ENCODE results near the gene HOXC10.

DNA sequence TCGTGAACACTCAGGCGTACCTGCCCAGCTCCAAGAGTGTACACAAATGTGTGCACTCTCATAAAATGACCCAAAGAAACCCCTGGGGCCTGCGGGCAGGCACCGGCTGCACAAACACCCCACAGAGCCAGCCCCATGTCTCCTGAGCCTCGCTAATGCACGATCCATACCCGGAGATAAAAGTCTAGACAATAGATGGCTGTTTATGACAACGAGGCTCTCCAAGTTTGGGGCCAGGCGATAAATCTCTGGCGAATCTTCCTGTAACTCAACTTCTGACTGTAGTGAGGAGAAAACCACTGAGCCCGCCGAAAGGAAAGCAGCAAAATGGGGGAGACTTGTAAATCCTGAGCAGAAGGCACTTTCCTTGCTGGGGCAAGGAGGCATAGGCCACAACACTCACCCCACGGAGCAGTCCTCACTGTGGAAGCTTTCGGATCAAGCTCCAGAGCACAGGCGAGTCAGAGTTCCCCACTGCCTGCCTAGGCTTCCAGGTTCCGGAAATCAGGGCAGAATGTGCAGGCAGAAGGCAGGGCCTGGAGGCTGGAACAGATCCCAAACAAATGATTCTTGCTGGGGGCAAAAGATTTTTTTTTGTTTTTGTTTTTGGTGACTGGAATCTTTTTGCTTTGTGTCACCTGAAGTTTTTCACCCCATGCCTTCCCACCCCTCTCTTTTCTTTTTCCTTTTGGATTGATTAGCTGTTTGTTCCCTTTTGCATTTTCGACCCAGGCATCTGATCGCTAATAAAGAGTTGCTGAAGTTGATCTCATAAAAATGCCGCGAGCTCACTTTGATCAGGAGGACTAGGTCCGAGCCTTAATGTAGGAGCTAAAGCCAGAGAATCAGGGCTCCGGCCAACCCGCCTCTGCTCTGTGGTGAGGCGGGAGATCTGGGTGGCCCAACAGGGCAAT, 16.5 kb upstream of the HOXC10 start:
- no peak for TF ChIP-seq POLR2AphosphoS5 (IDR thresholded peaks at IDR 0.05)
- TF ChIP-seq, protein P1, sequence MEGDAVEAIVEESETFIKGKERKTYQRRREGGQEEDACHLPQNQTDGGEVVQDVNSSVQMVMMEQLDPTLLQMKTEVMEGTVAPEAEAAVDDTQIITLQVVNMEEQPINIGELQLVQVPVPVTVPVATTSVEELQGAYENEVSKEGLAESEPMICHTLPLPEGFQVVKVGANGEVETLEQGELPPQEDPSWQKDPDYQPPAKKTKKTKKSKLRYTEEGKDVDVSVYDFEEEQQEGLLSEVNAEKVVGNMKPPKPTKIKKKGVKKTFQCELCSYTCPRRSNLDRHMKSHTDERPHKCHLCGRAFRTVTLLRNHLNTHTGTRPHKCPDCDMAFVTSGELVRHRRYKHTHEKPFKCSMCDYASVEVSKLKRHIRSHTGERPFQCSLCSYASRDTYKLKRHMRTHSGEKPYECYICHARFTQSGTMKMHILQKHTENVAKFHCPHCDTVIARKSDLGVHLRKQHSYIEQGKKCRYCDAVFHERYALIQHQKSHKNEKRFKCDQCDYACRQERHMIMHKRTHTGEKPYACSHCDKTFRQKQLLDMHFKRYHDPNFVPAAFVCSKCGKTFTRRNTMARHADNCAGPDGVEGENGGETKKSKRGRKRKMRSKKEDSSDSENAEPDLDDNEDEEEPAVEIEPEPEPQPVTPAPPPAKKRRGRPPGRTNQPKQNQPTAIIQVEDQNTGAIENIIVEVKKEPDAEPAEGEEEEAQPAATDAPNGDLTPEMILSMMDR (IDR thresholded peaks at IDR 0.05): no peak
- no peak for TF ChIP-seq POLR2A (IDR thresholded peaks at IDR 0.05)
